ENCODE measurements around the gene SRGAP1.
"Not testable (repeated sequence)": the region's sequence is repeated elsewhere in the genome, so short reads cannot be mapped to it uniquely, and the experiment has no call there.

SRGAP1 gene

GRCh38 chr12:63841011-63841410, 3.5 kb upstream of the SRGAP1 start:
- TF ChIP-seq POLR2A (IDR thresholded peaks at IDR 0.05; ENCODE audit: low read depth, low read length) (no peak), POLR2AphosphoS5 (IDR thresholded peaks at IDR 0.05; ENCODE audit: low read depth, low read length) (no peak), TAF1 (IDR thresholded peaks at IDR 0.05; ENCODE audit: borderline replicate concordance, low read depth, low read length) (no peak)
- DNase-seq (ENCODE audit: insufficient read length) (no peak), FAIRE-seq (no peak)

- TF ChIP-seq POLR2AphosphoS5 (IDR thresholded peaks at IDR 0.05; ENCODE audit: low read depth, low read length) (no peak), POLR2A (IDR thresholded peaks at IDR 0.05; ENCODE audit: low read depth, low read length) (no peak)
- FAIRE-seq = no peak
- DNase-seq (ENCODE audit: insufficient read length) = no peak
Measured at GRCh38 chr12:63841571-63841970, 2.9 kb upstream of the SRGAP1 start.

- not testable (repeated sequence) for FAIRE-seq
Measured at GRCh38 chr12:63842750-63843149, 1.8 kb upstream of the SRGAP1 start.

GRCh38 chr12:63843254-63843720, 1.2 kb upstream of the SRGAP1 start:
- TF ChIP-seq TAF1 (IDR thresholded peaks at IDR 0.05; ENCODE audit: borderline replicate concordance, low read depth, low read length) (no peak), POLR2A (IDR thresholded peaks at IDR 0.05; ENCODE audit: low read depth, low read length) (no peak), POLR2AphosphoS5 (IDR thresholded peaks at IDR 0.05; ENCODE audit: low read depth, low read length) (no peak)
- DNase-seq (ENCODE audit: insufficient read length) (no peak), FAIRE-seq (no peak)

More at GRCh38 chr12:63842750-63843149, 1.8 kb upstream of the SRGAP1 start:
- not testable (repeated sequence) for DNase-seq (ENCODE audit: insufficient read length)

- peak; percentile 80 for DNase-seq (ENCODE audit: insufficient read length)
- no peak for TF ChIP-seq TAF1 (IDR thresholded peaks at IDR 0.05; ENCODE audit: borderline replicate concordance, low read depth, low read length)
- no peak for TF ChIP-seq POLR2AphosphoS5 (IDR thresholded peaks at IDR 0.05; ENCODE audit: low read depth, low read length)
- TF ChIP-seq POLR2A (IDR thresholded peaks at IDR 0.05; ENCODE audit: low read depth, low read length) = no peak
- peak; percentile 89 for FAIRE-seq
Measured at GRCh38 chr12:63843721-63844390, 644 bp upstream of the SRGAP1 start.

- TF ChIP-seq POLR2AphosphoS5 (IDR thresholded peaks at IDR 0.05; ENCODE audit: low read depth, low read length) (no peak), POLR2A (IDR thresholded peaks at IDR 0.05; ENCODE audit: low read depth, low read length) (no peak), TAF1 (IDR thresholded peaks at IDR 0.05; ENCODE audit: borderline replicate concordance, low read depth, low read length) (no peak)
- DNase-seq (ENCODE audit: insufficient read length) (no peak), FAIRE-seq (no peak)
Measured at GRCh38 chr12:63845726-63846125, 1.2 kb downstream of the SRGAP1 start.

- FAIRE-seq (no peak), DNase-seq (ENCODE audit: insufficient read length) (no peak)
- TF ChIP-seq POLR2AphosphoS5 (IDR thresholded peaks at IDR 0.05; ENCODE audit: low read depth, low read length) (no peak), TAF1 (IDR thresholded peaks at IDR 0.05; ENCODE audit: borderline replicate concordance, low read depth, low read length) (no peak), POLR2A (IDR thresholded peaks at IDR 0.05; ENCODE audit: low read depth, low read length) (no peak)
Measured at GRCh38 chr12:63846238-63846967, 1.9 kb downstream of the SRGAP1 start.

- DNase-seq (ENCODE audit: insufficient read length) (no peak), FAIRE-seq (no peak)
- no peak for TF ChIP-seq POLR2AphosphoS5 (IDR thresholded peaks at IDR 0.05; ENCODE audit: low read depth, low read length)
- no peak for TF ChIP-seq POLR2A (IDR thresholded peaks at IDR 0.05; ENCODE audit: low read depth, low read length)
- TF ChIP-seq TAF1 (IDR thresholded peaks at IDR 0.05; ENCODE audit: borderline replicate concordance, low read depth, low read length) = no peak
Measured at GRCh38 chr12:63848450-63848849, 4.0 kb downstream of the SRGAP1 start.

GRCh38 chr12:63849106-63849620, 4.7 kb downstream of the SRGAP1 start:
- TF ChIP-seq POLR2AphosphoS5 (IDR thresholded peaks at IDR 0.05; ENCODE audit: low read depth, low read length) (no peak), TAF1 (IDR thresholded peaks at IDR 0.05; ENCODE audit: borderline replicate concordance, low read depth, low read length) (no peak), POLR2A (IDR thresholded peaks at IDR 0.05; ENCODE audit: low read depth, low read length) (no peak)
- DNase-seq (ENCODE audit: insufficient read length) (no peak), FAIRE-seq (no peak)

GRCh38 chr12:63849641-63850040, 5.1 kb downstream of the SRGAP1 start:
- no peak for DNase-seq (ENCODE audit: insufficient read length)
- no peak for FAIRE-seq
- no peak for TF ChIP-seq POLR2AphosphoS5 (IDR thresholded peaks at IDR 0.05; ENCODE audit: low read depth, low read length)
- TF ChIP-seq TAF1 (IDR thresholded peaks at IDR 0.05; ENCODE audit: borderline replicate concordance, low read depth, low read length) = no peak
- TF ChIP-seq POLR2A (IDR thresholded peaks at IDR 0.05; ENCODE audit: low read depth, low read length) = no peak

- FAIRE-seq (no peak), DNase-seq (ENCODE audit: insufficient read length) (no peak)
- TF ChIP-seq POLR2A (IDR thresholded peaks at IDR 0.05; ENCODE audit: low read depth, low read length) (no peak), TAF1 (IDR thresholded peaks at IDR 0.05; ENCODE audit: borderline replicate concordance, low read depth, low read length) (no peak), POLR2AphosphoS5 (IDR thresholded peaks at IDR 0.05; ENCODE audit: low read depth, low read length) (no peak)
Measured at GRCh38 chr12:63853978-63854377, 9.5 kb downstream of the SRGAP1 start.

- no peak for DNase-seq (ENCODE audit: insufficient read length)
- no peak for TF ChIP-seq TAF1 (IDR thresholded peaks at IDR 0.05; ENCODE audit: borderline replicate concordance, low read depth, low read length)
- no peak for TF ChIP-seq POLR2AphosphoS5 (IDR thresholded peaks at IDR 0.05; ENCODE audit: low read depth, low read length)
- no peak for TF ChIP-seq POLR2A (IDR thresholded peaks at IDR 0.05; ENCODE audit: low read depth, low read length)
- FAIRE-seq = no peak
Measured at GRCh38 chr12:63855299-63855698, 10.8 kb downstream of the SRGAP1 start.
